ENCODE results near the gene SH3PXD2B.

SH3PXD2B gene

DNA sequence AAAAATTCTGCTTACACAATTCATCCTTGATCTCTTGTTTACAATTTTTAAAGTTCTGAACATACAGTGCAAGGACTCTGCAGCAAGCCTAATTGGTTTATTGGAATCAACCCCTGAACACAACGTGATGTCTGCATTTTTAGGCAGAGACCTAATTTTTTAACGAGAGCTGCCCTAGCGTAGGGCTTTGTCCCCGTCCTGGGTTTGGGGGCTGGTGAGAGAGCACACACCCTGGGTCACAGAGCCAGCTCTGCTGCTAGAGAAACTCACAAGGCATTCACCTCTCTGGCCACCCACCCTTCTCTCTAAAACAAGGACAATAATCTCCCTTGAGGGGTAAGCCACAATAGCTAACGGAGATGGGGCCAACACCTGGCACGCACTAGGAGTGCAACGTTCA is 28.2 kb downstream of the SH3PXD2B start:
- DNase-seq (ENCODE audit: low read depth): no peak
- no peak overlapping the region for H3K4me3 ChIP-seq (ENCODE audit: control insufficient read depth, low read depth, low read length)
- TF ChIP-seq, protein P1, sequence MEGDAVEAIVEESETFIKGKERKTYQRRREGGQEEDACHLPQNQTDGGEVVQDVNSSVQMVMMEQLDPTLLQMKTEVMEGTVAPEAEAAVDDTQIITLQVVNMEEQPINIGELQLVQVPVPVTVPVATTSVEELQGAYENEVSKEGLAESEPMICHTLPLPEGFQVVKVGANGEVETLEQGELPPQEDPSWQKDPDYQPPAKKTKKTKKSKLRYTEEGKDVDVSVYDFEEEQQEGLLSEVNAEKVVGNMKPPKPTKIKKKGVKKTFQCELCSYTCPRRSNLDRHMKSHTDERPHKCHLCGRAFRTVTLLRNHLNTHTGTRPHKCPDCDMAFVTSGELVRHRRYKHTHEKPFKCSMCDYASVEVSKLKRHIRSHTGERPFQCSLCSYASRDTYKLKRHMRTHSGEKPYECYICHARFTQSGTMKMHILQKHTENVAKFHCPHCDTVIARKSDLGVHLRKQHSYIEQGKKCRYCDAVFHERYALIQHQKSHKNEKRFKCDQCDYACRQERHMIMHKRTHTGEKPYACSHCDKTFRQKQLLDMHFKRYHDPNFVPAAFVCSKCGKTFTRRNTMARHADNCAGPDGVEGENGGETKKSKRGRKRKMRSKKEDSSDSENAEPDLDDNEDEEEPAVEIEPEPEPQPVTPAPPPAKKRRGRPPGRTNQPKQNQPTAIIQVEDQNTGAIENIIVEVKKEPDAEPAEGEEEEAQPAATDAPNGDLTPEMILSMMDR (IDR thresholded peaks at IDR 0.05; ENCODE audit: control insufficient read depth, insufficient read depth, low read depth, low read length, missing control alignments): no peak

DNA sequence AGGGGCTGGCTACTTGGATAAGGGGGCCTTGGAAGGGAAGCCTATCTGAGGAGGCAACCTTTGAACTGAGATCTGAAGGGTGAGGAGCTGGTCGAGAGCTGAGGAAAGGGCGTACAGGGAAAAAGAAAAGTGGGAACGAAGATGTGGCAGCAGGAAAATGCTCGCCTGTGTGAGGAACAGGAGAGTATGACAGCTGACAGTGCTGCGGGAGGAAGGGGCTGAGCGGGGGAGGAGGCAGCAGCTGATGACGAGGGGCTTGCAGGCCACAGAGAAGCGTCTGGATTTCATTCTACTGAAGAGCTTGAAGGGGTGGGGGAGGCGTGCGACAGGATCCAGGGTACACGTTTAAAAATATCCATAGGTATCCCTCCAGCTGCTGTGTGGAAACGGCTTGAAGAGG is 28.9 kb downstream of the SH3PXD2B start:
- DNase-seq (ENCODE audit: low read depth): no peak
- TF ChIP-seq, protein P1 (IDR thresholded peaks at IDR 0.05; ENCODE audit: control insufficient read depth, insufficient read depth, low read depth, low read length, missing control alignments): no peak
- no peak overlapping the region for H3K4me3 ChIP-seq (ENCODE audit: control insufficient read depth, low read depth, low read length)

DNA sequence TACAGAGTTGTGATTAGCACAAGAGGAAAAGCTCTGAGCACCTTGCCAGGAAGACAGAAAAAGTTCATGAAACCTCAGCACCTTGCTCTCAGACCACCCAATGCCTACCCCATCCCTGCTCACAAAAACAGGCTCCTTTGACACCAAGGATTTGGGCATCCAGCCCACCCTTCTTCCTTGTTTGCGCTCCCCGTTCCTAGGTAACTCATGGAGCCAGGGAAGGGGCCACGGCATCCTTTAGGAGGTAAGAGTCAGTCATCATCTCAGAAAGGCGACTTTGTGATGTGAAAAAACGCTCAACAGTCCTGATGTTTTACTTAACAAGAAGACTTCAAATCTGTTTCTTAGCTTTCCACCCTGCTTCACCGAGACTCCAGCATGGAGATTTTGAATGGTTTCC is 29.5 kb downstream of the SH3PXD2B start:
- TF ChIP-seq, protein P1 (IDR thresholded peaks at IDR 0.05; ENCODE audit: control insufficient read depth, insufficient read depth, low read depth, low read length, missing control alignments): no peak
- DNase-seq (ENCODE audit: low read depth): no peak

DNA sequence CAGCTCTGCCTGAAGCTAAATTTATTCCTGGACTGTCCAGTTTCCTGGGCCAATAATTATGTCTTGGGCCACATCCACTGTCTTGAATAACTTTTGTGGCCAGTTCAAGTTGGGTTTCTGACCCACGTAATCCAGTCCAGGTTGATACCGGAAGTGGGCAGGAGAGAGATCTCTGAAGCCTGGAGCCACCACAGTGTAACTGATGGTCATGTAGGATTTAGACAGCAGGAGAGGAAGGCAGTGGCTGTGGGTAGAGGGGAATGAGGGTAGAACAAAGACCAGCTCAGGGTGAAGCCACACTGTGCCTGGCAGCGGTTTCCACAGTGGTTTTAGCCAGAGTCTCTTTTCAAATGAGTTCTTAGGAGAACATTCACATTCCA is 30.2 kb downstream of the SH3PXD2B start:
- DNase-seq (ENCODE audit: low read depth): no peak
- no peak overlapping the region for H3K4me3 ChIP-seq (ENCODE audit: control insufficient read depth, low read depth, low read length)
- TF ChIP-seq, protein P1 (IDR thresholded peaks at IDR 0.05; ENCODE audit: control insufficient read depth, insufficient read depth, low read depth, low read length, missing control alignments): no peak

More for the DNA sequence above, 29.5 kb downstream of the SH3PXD2B start:
- H3K4me3 ChIP-seq (ENCODE audit: control insufficient read depth, low read depth, low read length): no peak overlapping the region

DNA sequence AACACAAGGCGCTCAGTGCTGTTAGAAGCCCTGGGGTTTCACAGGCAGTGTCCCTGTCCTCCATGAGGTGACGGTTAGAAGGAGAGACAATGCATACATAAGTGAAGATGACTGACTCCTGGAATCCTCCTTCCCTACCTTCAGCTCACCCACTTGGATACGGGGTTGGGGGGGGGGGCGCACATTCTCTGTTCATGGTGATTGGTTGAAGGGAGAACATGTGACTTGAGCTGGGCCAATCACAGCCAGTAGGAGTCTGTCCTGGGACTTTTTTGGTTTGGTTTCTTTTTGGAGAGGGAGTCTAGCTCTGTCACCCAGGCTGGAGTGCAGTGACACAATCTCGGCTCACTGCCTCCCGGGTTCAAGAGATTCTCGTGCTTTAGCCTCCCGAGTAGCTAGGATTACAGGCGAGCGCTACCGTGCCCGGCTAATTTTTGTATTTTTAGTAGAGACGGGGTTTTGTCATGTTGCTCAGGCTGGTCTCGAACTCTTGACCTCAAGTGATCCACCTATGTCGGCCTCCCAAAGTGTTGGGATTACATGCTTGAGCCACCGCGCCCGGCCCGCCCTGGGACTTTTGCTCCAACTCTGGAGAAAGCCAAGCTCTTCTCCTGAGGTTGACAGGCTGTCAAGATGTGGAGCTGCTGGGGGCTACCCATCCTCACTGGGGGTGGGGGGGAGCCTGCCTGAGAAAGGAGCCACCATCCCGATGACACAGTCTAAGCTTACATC is 30.8 kb downstream of the SH3PXD2B start:
- H3K4me3 ChIP-seq (ENCODE audit: control insufficient read depth, low read depth, low read length): no peak overlapping the region
- no peak for DNase-seq (ENCODE audit: low read depth)
- TF ChIP-seq, protein P1 (IDR thresholded peaks at IDR 0.05; ENCODE audit: control insufficient read depth, insufficient read depth, low read depth, low read length, missing control alignments): no peak

DNA sequence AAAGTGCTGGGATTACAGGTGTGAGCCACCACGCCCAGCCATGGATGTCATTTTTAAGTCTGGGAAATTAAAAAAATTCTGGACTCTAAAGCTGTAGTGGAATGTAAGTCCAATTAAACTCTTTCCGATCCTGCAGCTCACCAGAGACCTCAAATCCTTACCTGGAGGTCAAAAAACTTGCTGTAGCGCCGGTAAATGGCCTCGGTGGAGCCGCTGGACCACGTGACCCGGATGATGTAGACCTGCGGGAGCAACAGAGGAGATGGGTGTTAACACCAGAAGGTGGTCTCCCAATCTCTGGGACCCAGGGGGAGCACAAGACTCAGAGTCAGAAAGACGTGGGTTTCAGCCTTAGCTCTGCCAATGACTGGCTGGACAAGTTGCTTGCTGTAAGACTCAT is 32.1 kb downstream of the SH3PXD2B start:
- TF ChIP-seq, protein P1 (IDR thresholded peaks at IDR 0.05; ENCODE audit: control insufficient read depth, insufficient read depth, low read depth, low read length, missing control alignments): no peak
- no peak for DNase-seq (ENCODE audit: low read depth)

More for the DNA sequence above, 32.1 kb downstream of the SH3PXD2B start:
- H3K4me3 ChIP-seq (ENCODE audit: control insufficient read depth, low read depth, low read length): no peak overlapping the region
